Sigmoid colon (tissue), 7 donors: ENCODE measurements around the gene EHD3. TPM values are rescaled to one million over a fixed set of nuclear protein-coding genes. Genes with fewer than 3 reads are reported as not detected.

Source experiments
- DNase-seq: peaks from one replicate; pipeline ENCODE4 v3.0.0-alpha.2; 2019
- H3K27ac ChIP-seq, 4 donors: fragments of 200-600 bp; sonication (generic); one replicate each; pipeline ENCODE4 v1.5.1; 2016 to 2019; ENCODE audit warnings: mild to moderate bottlenecking in 1 of 4
- H3K27me3 ChIP-seq, 3 donors: fragments of 200-600 bp; sonication (generic); one replicate each; pipeline ENCODE4 v1.5.1; 2019; ENCODE audit warnings: mild to moderate bottlenecking in 1 of 3
- H3K36me3 ChIP-seq, 4 donors: fragments of 200-600 bp; sonication (generic); one replicate each; pipeline ENCODE4 v1.5.1; 2016 to 2019
- H3K4me1 ChIP-seq, 4 donors: fragments of 200-600 bp; sonication (generic); one replicate each; pipeline ENCODE4 v1.5.1; 2017 to 2019
- H3K4me3 ChIP-seq, 4 donors: fragments of 200-600 bp; sonication (generic); one replicate each; pipeline ENCODE4 v1.5.1; 2017 to 2019; ENCODE audit warnings: mild to moderate bottlenecking in 2 of 4, moderate library complexity in 1 of 4
- H3K9me3 ChIP-seq, 4 donors: fragments of 200-600 bp in 3 of 4; sonication (generic) in 3 of 4; one replicate each; pipeline versions ENCODE4 v1.5.1 to v1.6.1; 2013 to 2019
- EP300 ChIP-seq, 4 donors: sonication (generic); formaldehyde crosslinking; IDR thresholded peaks; one replicate each; pipeline ENCODE4 v1.6.1; 2017; ENCODE audit warnings: antibody characterized with exemption in 4 of 4
- POLR2A ChIP-seq, 2 donors: fragments of 450-650 bp; IDR thresholded peaks; one replicate each; pipeline ENCODE4 v1.6.1; 2016; ENCODE audit warnings: antibody characterized with exemption in 2 of 2, mild to moderate bottlenecking in 2 of 2, moderate library complexity in 2 of 2
- POLR2AphosphoS5 ChIP-seq, 4 donors: sonication (generic); formaldehyde crosslinking; IDR thresholded peaks; one replicate each; pipeline ENCODE4 v1.6.1; 2017; ENCODE audit warnings: antibody characterized with exemption in 4 of 4
- WGBS, 2 donors: extraction: QIAGEN DNeasy Blood & Tissue Kit; methylation state at CpG; one replicate each; pipeline ENCODE4 v1.1.7; 2013; 5-methylcytosine and 5-hydroxymethylcytosine counted together
- intact Hi-C: fragments of 100-400 bp; cut with DNase I; formaldehyde crosslinking; loops from one replicate; pipeline ENCODE4 v1.15.1; 2023
- polyA plus RNA-seq, 3 donors: library from polyadenylated mRNA; stranded (reverse); fragments of 200-250 nt; gene quantifications; one replicate each; pipeline ENCODE4 v1.2.3, GENCODE V29; 2013
- total RNA-seq, 4 donors: library from RNA; depleted of rRNA; stranded (reverse); fragments of >200 nt; gene quantifications; one replicate each; pipeline ENCODE4 v1.1.0, GENCODE V29; 2016
- TF ChIP-seq, protein P1 (sequence below), 4 experiments: fragments of 450-650 bp in 3 of 4; fragments of 200-600 bp in 1 of 4; IDR thresholded peaks; one replicate each; pipeline ENCODE4 v1.5.1; 2016 to 2019; ENCODE audit warnings: antibody characterized with exemption in 4 of 4, mild to moderate bottlenecking in 3 of 4, moderate library complexity in 2 of 4
- donor health status: healthy with polysubstance abuse.
- donor health status: Bipolar disorder and iron deficiency.
- donor health status: healthy.

EHD3 gene
- total and polyA plus RNA-seq, 7 donors: 0.60 to 7.8 (median 3.7) TPM

DNA sequence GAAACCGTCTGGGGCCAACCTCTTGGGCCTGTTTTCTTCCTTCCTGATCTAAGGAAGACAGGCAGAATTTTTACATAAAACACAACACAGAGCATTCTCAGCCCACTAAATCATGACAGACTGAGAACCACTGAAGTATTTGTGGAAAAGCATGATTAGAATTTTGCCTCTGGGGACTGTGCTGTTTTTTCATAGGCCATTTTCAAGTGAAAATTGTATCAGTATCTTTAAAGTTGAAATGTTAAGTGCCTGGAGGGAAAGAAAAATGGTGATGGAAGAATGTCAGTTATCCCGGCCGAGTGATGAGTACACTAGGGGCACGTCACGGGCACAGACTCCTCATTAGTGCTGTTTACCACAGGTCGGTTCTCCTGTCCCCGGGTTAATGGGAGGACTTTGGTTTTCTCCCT is 36.9 kb downstream of the EHD3 start:
- intact Hi-C loops: no loop called here
- no peak for DNase-seq
- Histone ChIP-seq H3K4me1 (no peaks in the 10 kb centered on the region), H3K27me3 (no peaks in the 10 kb centered on the region), H3K4me3 (no peak overlapping the region), H3K9me3 (no peaks in the 10 kb centered on the region), H3K27ac (no peak overlapping the region), H3K36me3 (no peaks in the 10 kb centered on the region)
- 85 to 90% methylated on average over 7 of the region's 7 CpGs for WGBS, 2 donors
- no peak for TF ChIP-seq POLR2AphosphoS5 (IDR thresholded peaks at IDR 0.05)
- TF ChIP-seq POLR2A (IDR thresholded peaks at IDR 0.05): no peak

DNA sequence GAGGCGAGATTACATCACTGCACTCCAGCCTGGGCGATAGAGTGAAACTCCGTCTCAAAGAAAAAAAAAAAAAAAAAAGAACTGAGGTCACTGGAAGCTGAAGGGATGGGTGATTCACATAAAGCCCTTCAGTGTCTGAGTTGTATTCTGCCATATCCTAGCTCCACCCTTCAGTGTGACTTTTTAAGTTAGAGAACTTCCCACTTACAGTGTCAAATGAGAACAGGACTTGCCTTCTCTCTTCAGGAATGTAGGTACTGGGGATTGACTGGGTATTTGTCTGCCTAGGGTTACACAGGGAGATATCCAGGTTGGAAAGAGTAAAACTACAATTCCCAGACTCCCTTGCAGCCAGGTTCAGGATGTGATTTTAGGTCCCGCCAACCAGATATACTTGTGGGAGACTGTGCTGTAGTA is 37.9 kb downstream of the EHD3 start:
- DNase-seq: no peak
- Histone ChIP-seq H3K4me3 (no peak overlapping the region), H3K9me3 (no peaks in the 10 kb centered on the region), H3K27ac (no peak overlapping the region), H3K36me3 (no peaks in the 10 kb centered on the region), H3K27me3 (no peaks in the 10 kb centered on the region), H3K4me1 (no peaks in the 10 kb centered on the region)
- intact Hi-C loops: no loop called here
- TF ChIP-seq EP300 (IDR thresholded peaks at IDR 0.05) (no peak), POLR2AphosphoS5 (IDR thresholded peaks at IDR 0.05) (no peak), POLR2A (IDR thresholded peaks at IDR 0.05) (no peak)
- TF ChIP-seq, protein P1, sequence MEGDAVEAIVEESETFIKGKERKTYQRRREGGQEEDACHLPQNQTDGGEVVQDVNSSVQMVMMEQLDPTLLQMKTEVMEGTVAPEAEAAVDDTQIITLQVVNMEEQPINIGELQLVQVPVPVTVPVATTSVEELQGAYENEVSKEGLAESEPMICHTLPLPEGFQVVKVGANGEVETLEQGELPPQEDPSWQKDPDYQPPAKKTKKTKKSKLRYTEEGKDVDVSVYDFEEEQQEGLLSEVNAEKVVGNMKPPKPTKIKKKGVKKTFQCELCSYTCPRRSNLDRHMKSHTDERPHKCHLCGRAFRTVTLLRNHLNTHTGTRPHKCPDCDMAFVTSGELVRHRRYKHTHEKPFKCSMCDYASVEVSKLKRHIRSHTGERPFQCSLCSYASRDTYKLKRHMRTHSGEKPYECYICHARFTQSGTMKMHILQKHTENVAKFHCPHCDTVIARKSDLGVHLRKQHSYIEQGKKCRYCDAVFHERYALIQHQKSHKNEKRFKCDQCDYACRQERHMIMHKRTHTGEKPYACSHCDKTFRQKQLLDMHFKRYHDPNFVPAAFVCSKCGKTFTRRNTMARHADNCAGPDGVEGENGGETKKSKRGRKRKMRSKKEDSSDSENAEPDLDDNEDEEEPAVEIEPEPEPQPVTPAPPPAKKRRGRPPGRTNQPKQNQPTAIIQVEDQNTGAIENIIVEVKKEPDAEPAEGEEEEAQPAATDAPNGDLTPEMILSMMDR (IDR thresholded peaks at IDR 0.05): no peak
- WGBS, 2 donors: 79 to 88% methylated on average over 4 of the region's 4 CpGs

DNA sequence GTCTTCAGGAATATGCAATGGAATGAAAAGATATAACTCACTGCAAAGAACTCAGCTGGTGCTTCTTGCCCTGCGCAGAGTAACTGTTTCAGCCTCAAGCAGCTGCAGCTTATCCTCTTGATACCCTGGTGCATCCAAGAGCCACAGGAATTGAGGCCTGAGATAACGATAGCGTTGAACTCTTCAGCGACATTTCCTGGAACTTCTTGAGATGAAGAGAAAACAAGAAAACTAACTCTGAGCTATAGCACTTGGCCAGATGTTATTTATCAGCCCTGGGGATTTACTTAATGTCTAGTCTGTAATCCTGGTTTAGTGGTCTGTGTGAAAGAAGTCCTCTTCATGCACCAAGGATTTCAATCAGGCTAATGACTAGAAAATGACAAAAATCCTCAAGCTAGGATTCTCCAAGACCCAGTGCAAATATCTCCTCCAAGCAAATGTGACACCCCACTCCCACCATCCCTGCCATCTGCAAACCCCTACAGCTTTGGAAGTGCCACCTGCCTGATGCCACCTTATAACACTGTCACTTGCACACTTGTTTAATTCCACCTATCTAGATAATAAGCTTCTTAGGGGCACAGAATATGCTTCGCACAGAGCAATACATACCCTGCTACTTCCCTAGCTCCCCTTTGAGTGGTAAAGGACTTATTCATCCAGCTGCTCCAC is 40.6 kb downstream of the EHD3 start:
- intact Hi-C loops: no loop called here
- no peaks in the 10 kb centered on the region for H3K36me3 ChIP-seq
- TF ChIP-seq, protein P1 (IDR thresholded peaks at IDR 0.05): no peak
- TF ChIP-seq POLR2AphosphoS5 (IDR thresholded peaks at IDR 0.05): no peak
- TF ChIP-seq POLR2A (IDR thresholded peaks at IDR 0.05): no peak
- TF ChIP-seq EP300 (IDR thresholded peaks at IDR 0.05): no peak
- H3K4me3 ChIP-seq: no peak overlapping the region
- DNase-seq: no peak
- no peak overlapping the region for H3K27ac ChIP-seq
- no peaks in the 10 kb centered on the region for H3K27me3 ChIP-seq
- no peaks in the 10 kb centered on the region for H3K4me1 ChIP-seq
- no peaks in the 10 kb centered on the region for H3K9me3 ChIP-seq
- 68 to 81% methylated on average over 5 of the region's 5 CpGs for WGBS, 2 donors

DNA sequence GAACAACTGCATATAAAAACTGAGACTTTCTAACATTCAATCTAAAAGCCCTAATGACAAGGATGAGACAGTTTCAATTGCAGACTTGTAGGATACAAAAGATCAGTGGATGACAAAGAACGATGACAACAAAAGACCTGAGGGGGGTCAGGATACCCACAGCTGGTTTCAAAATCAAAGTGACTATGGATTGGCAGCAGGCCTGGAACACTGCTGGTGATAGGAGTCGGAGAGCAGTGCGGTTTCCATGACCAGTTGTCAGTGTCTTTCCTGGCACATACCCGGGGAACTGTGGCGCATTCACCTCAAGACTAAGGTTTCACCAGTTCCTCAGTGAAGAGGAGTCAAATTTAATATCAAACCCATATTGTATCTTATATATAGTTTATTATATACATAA is 42.0 kb downstream of the EHD3 start:
- H3K27ac ChIP-seq: no peak overlapping the region
- no peak for DNase-seq
- 93 to 94% methylated on average over 5 of the region's 5 CpGs for WGBS, 2 donors
- TF ChIP-seq, protein P1 (IDR thresholded peaks at IDR 0.05): no peak
- TF ChIP-seq EP300 (IDR thresholded peaks at IDR 0.05): no peak
- no peak for TF ChIP-seq POLR2A (IDR thresholded peaks at IDR 0.05)
- TF ChIP-seq POLR2AphosphoS5 (IDR thresholded peaks at IDR 0.05): no peak
- H3K36me3 ChIP-seq: no peaks in the 10 kb centered on the region
- no peaks in the 10 kb centered on the region for H3K9me3 ChIP-seq
- no peak overlapping the region for H3K4me3 ChIP-seq
- H3K4me1 ChIP-seq: no peaks in the 10 kb centered on the region
- H3K27me3 ChIP-seq: no peaks in the 10 kb centered on the region
- intact Hi-C loops: no loop called here

DNA sequence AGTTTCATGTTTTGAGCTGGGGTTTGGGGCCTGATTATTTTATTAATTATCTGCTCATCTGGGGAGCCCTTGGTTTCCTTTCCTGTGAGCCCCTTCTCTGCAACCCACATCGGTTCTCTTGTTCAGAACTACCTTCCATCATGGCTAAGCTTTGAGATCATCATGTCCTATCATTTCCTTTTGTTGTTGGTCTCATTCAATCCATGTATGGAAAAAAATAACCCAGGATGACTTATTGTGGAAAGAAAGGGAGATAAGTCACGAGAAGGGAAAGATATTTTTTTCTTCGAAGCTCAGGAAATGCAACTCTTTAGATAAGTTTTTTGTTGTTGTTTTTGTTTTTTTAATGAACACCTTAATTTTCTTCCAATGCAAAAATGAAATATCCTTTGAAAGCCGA is 43.7 kb downstream of the EHD3 start:
- no peak for DNase-seq
- no peak for TF ChIP-seq POLR2AphosphoS5 (IDR thresholded peaks at IDR 0.05)
- TF ChIP-seq, protein P1 (IDR thresholded peaks at IDR 0.05): no peak
- no peak for TF ChIP-seq POLR2A (IDR thresholded peaks at IDR 0.05)
- TF ChIP-seq EP300 (IDR thresholded peaks at IDR 0.05): no peak
- no peaks in the 10 kb centered on the region for H3K36me3 ChIP-seq
- no peaks in the 10 kb centered on the region for H3K9me3 ChIP-seq
- 72 to 85% methylated on average over 4 of the region's 4 CpGs for WGBS, 2 donors
- H3K27me3 ChIP-seq: no peaks in the 10 kb centered on the region
- no peak overlapping the region for H3K27ac ChIP-seq
- H3K4me3 ChIP-seq: no peak overlapping the region
- no peaks in the 10 kb centered on the region for H3K4me1 ChIP-seq
- intact Hi-C loops: no loop called here
